H9 (cell line): ENCODE measurements around the gene BOD1L1. TPM values are rescaled to one million over a fixed set of nuclear protein-coding genes. Genes with fewer than 3 reads are reported as not detected.
A peak's percentile ranks its signal among the peaks of the same experiment; 100 is the strongest.

ENCODE experiments used
- DNase-seq: peaks from one replicate; pipeline ENCODE4 v3.0.0-alpha.2; 2017
- H2AFZ ChIP-seq: one replicate; pipeline ENCODE4 v1.6.1; 2013; ENCODE audit warnings: mild to moderate bottlenecking, low read length, control low read depth, moderate library complexity
- H2AK5ac ChIP-seq: 2 replicates; pipeline ENCODE4 v1.6.1; 2013; ENCODE audit warnings: low read length, control low read depth, mixed read lengths; ENCODE audit not compliant: insufficient read length
- H2BK120ac ChIP-seq: one replicate; pipeline ENCODE4 v1.6.1; 2013; ENCODE audit warnings: low read depth, mild to moderate bottlenecking, low read length, control low read depth, inconsistent platforms; ENCODE audit not compliant: poor library complexity, severe bottlenecking
- H2BK12ac ChIP-seq: 2 replicates; pipeline ENCODE4 v1.6.1; 2013; ENCODE audit warnings: low read length, control low read depth, mixed read lengths, low read depth; ENCODE audit not compliant: insufficient read length
- H2BK15ac ChIP-seq: 2 replicates; pipeline ENCODE4 v1.6.1; 2013; ENCODE audit warnings: low read depth, low read length, control low read depth
- H2BK20ac ChIP-seq: one replicate; pipeline ENCODE4 v1.6.1; 2013; ENCODE audit warnings: low read depth, mild to moderate bottlenecking, low read length, control low read depth, inconsistent platforms; ENCODE audit not compliant: poor library complexity, severe bottlenecking
- H2BK5ac ChIP-seq: 2 replicates; pipeline ENCODE4 v1.6.1; 2013; ENCODE audit warnings: low read length, control low read depth, mixed read lengths; ENCODE audit not compliant: insufficient read length
- H3K14ac ChIP-seq: 2 replicates; pipeline ENCODE4 v1.6.1; 2013; ENCODE audit warnings: low read length, control low read depth; ENCODE audit not compliant: insufficient read depth
- H3K18ac ChIP-seq: 2 replicates; pipeline ENCODE4 v1.6.1; 2013; ENCODE audit warnings: low read depth, mild to moderate bottlenecking, mixed read lengths, low read length, control low read depth; ENCODE audit not compliant: insufficient read length
- H3K23ac ChIP-seq: 2 replicates; pipeline ENCODE4 v1.6.1; 2013; ENCODE audit warnings: low read length, control low read depth, mixed read lengths, low read depth; ENCODE audit not compliant: insufficient read length
- H3K23me2 ChIP-seq: 2 replicates; pipeline ENCODE4 v1.6.1; 2013; ENCODE audit warnings: low read depth, mild to moderate bottlenecking, mixed read lengths, low read length, control low read depth; ENCODE audit not compliant: insufficient read length, poor library complexity, severe bottlenecking
- H3K27ac ChIP-seq: 2 replicates; pipeline ENCODE4 v1.5.1; 2013; ENCODE audit warnings: low read length, control low read depth, mixed read lengths, low read depth; ENCODE audit not compliant: insufficient read length
- H3K27me3 ChIP-seq: 2 replicates; pipeline ENCODE4 v1.6.1; 2013; ENCODE audit warnings: low read length, control low read depth, inconsistent platforms; ENCODE audit not compliant: insufficient read depth
- H3K4ac ChIP-seq: 2 replicates; pipeline ENCODE4 v1.6.1; 2013; ENCODE audit warnings: low read depth, mild to moderate bottlenecking, control low read depth, inconsistent platforms, low read length, moderate library complexity
- H3K4me1 ChIP-seq: 2 replicates; pipeline ENCODE4 v1.6.1; 2013; ENCODE audit warnings: low read length, control low read depth, inconsistent platforms; ENCODE audit not compliant: insufficient read depth
- H3K4me2 ChIP-seq: 2 replicates; pipeline ENCODE4 v1.6.1; 2013; ENCODE audit warnings: low read length, control low read depth, mixed read lengths; ENCODE audit not compliant: insufficient read length, insufficient read depth
- H3K56ac ChIP-seq: 2 replicates; pipeline ENCODE4 v1.6.1; 2013; ENCODE audit warnings: low read depth, mild to moderate bottlenecking, mixed read lengths, low read length, control low read depth; ENCODE audit not compliant: insufficient read length
- H3K79me1 ChIP-seq: 2 replicates; pipeline ENCODE4 v1.6.1; 2013; ENCODE audit warnings: low read depth, mild to moderate bottlenecking, moderate library complexity, low read length, control low read depth, inconsistent platforms; ENCODE audit not compliant: insufficient read depth, poor library complexity, severe bottlenecking
- H3K79me2 ChIP-seq: 2 replicates; pipeline ENCODE4 v1.6.1; 2013; ENCODE audit warnings: low read length, control low read depth, inconsistent platforms; ENCODE audit not compliant: insufficient read depth
- H3K9ac ChIP-seq: 2 replicates; pipeline ENCODE4 v1.6.1; 2013; ENCODE audit warnings: low read length, control low read depth, mixed read lengths; ENCODE audit not compliant: insufficient read length; ENCODE audit errors: extremely low read depth
- H3K9me3 ChIP-seq: one replicate; pipeline ENCODE4 v1.6.1; 2013; ENCODE audit warnings: low read depth, low read length, inconsistent platforms; ENCODE audit not compliant: control insufficient read depth
- H3T11ph ChIP-seq: one replicate; pipeline ENCODE4 v1.6.1; 2013; ENCODE audit warnings: mild to moderate bottlenecking, low read length, control low read depth, inconsistent platforms
- H4K20me1 ChIP-seq: one replicate; pipeline ENCODE4 v1.6.1; 2013; ENCODE audit not compliant: control insufficient read depth, insufficient read length, insufficient read depth
- H4K5ac ChIP-seq: 2 replicates; pipeline ENCODE4 v1.6.1; 2013; ENCODE audit warnings: low read depth, mild to moderate bottlenecking, mixed read lengths, low read length, control low read depth; ENCODE audit not compliant: insufficient read length
- H4K8ac ChIP-seq: replicated peaks from 2 replicates; pipeline ENCODE4 v1.6.1; 2013; ENCODE audit warnings: low read length, control low read depth, mixed read lengths, low read depth; ENCODE audit not compliant: insufficient read length
- H4K91ac ChIP-seq: 2 replicates; pipeline ENCODE4 v1.6.1; 2013; ENCODE audit warnings: low read depth, mild to moderate bottlenecking, moderate library complexity, mixed read lengths, low read length, control low read depth; ENCODE audit not compliant: insufficient read length
- H3K27ac Mint-ChIP-seq, 3 experiments: 2 replicates in 2 of 3; 3 replicates in 1 of 3; pipeline ENCODE4 v1.8.0; 2020 to 2021; ENCODE audit warnings: mixed read lengths in 3 of 3, mild to moderate bottlenecking in 1 of 3, moderate library complexity in 1 of 3
- H3K27me3 Mint-ChIP-seq: 2 replicates; pipeline ENCODE4 v1.8.0; 2021; ENCODE audit warnings: low read depth, mild to moderate bottlenecking, moderate library complexity, mixed read lengths
- H3K36me3 Mint-ChIP-seq, 3 experiments: 2 replicates in 2 of 3; 3 replicates in 1 of 3; pipeline ENCODE4 v1.8.0; 2020 to 2021; ENCODE audit warnings: low read depth in 3 of 3, mixed read lengths in 3 of 3; ENCODE audit not compliant: insufficient read depth in 1 of 3
- H3K4me1 Mint-ChIP-seq, 2 experiments: 2 replicates each; pipeline ENCODE4 v1.8.0; 2020; ENCODE audit warnings: mixed read lengths in 2 of 2
- H3K4me3 Mint-ChIP-seq, 2 experiments: 2 replicates in 1 of 2; 3 replicates in 1 of 2; pipeline ENCODE4 v1.8.0; 2020 to 2021; ENCODE audit warnings: mild to moderate bottlenecking in 2 of 2, mixed read lengths in 2 of 2, moderate library complexity in 1 of 2
- H3K9me3 Mint-ChIP-seq, 2 experiments: 2 replicates in 1 of 2; 3 replicates in 1 of 2; pipeline ENCODE4 v1.8.0; 2020; ENCODE audit warnings: mild to moderate bottlenecking in 2 of 2, mixed read lengths in 2 of 2, moderate library complexity in 1 of 2
- CTCF ChIP-seq: fragments of 200-600 bp; sonication (generic); conservative IDR thresholded peaks from 3 replicates; pipeline ENCODE4 v1.8.0; 2021; ENCODE audit warnings: antibody characterized with exemption, mild to moderate bottlenecking
- WGBS: extraction: QIAGEN DNeasy Blood & Tissue Kit; methylation state at CpG from one replicate; pipeline ENCODE4 v1.1.7; 2013; ENCODE audit warnings: missing lambda C conversion rate, low lambda C conversion rate, mixed read lengths; ENCODE audit not compliant: insufficient read length; ENCODE audit errors: extremely low coverage; 5-methylcytosine and 5-hydroxymethylcytosine counted together
- total RNA-seq: library from RNA; stranded (reverse); gene quantifications from 2 replicates; pipeline ENCODE4 v1.2.1, GENCODE V29; 2021

Gene BOD1L1
- total RNA-seq, 1 experiment from 2014 or later = 37.8 TPM

DNA sequence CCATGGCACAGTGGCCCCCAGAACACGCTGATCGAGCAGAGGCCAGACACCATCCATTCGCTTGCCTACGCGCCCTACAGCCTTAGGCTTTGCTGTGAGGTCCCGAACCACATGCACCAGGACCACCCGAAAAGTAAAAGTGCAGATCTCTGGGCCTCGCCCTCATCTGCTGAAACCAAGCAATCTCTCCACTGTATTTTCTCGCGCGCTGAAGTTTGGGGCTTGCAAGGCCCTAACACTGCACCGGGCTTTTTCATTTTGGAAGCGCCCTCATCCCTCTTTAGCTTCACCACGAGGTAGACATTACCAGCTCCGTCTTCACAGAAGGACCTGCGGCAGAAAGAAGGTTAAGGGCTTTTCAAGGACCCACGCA, 104.4 kb downstream of the BOD1L1 start:
- Histone ChIP-seq H3K23me2 (peaks cover 7% of the 10 kb centered on the region), H2BK12ac (no peak overlapping the region), H2AK5ac (no peak overlapping the region), H2BK120ac (no peak overlapping the region), H3K4ac (no peak overlapping the region), H3K9me3 (peaks cover 8% of the 10 kb centered on the region), H3K9ac (no peak overlapping the region), H3K4me2 (peak overlapping the region; percentile 79), H2AFZ (no peak overlapping the region), H3K14ac (no peak overlapping the region), H3K56ac (no peak overlapping the region), H4K5ac (no peak overlapping the region), H3K79me1 (no peaks in the 10 kb centered on the region), H2BK5ac (no peak overlapping the region), H4K91ac (no peak overlapping the region), H3T11ph (no peak overlapping the region), H3K79me2 (no peaks in the 10 kb centered on the region), H3K4me1 (no peaks in the 10 kb centered on the region; the same call in 1 of the 2 replicates), H2BK20ac (no peak overlapping the region), H4K8ac (no peak overlapping the region), H3K18ac (no peak overlapping the region), H4K20me1 (no peaks in the 10 kb centered on the region), H2BK15ac (no peak overlapping the region), H3K27ac (no peak overlapping the region), H3K23ac (no peak overlapping the region), H3K27me3 (peaks cover 67% of the 10 kb centered on the region)
- H3K9me3 Mint-ChIP-seq = peaks cover 10 to 15% of the 10 kb centered on the region in 2 experiments
- no peak for TF ChIP-seq CTCF
- no peak for DNase-seq
- peak overlapping the region in 1 of 2 experiments; percentile 66; a peak in 3 of 5 replicates for H3K4me3 Mint-ChIP-seq
- no peak overlapping the region for H3K27ac Mint-ChIP-seq
- H3K4me1 Mint-ChIP-seq = peaks cover 21% of the 10 kb centered on the region in 2 experiments
- peaks cover 72% of the 10 kb centered on the region for H3K27me3 Mint-ChIP-seq
- no CpG with 5 or more reads among the region's 17 CpGs for WGBS
- H3K36me3 Mint-ChIP-seq = peaks cover 11 to 13% (median 12%) of the 10 kb centered on the region in 3 experiments
